ENCODE data around the gene PNPLA2.

Gene PNPLA2

GRCh38 chr11:846496-847098 is 27.9 kb downstream of the PNPLA2 start:
- DNase-seq, result no peak

DNA sequence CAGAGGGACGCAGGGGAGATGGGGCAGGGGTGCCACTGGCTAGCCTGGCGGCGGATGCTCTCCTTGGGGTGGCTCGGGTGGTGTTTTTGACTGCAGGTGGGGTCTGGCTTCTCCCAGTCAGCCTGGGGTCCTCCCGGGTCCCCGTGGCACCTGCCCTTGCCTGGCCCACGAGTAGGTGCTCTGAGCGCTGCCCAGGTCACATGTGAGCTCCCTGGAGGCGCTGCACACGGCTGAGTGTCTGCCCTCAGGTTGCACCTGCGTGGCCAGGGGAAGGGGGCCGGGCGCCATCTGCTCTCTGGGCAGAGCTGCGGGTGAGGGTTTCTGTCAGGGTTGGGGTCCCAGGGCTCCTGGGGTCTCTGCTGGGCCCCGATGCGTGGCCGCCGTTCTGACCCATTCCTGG is 29.2 kb downstream of the PNPLA2 start:
- DNase-seq, result no peak

DNA sequence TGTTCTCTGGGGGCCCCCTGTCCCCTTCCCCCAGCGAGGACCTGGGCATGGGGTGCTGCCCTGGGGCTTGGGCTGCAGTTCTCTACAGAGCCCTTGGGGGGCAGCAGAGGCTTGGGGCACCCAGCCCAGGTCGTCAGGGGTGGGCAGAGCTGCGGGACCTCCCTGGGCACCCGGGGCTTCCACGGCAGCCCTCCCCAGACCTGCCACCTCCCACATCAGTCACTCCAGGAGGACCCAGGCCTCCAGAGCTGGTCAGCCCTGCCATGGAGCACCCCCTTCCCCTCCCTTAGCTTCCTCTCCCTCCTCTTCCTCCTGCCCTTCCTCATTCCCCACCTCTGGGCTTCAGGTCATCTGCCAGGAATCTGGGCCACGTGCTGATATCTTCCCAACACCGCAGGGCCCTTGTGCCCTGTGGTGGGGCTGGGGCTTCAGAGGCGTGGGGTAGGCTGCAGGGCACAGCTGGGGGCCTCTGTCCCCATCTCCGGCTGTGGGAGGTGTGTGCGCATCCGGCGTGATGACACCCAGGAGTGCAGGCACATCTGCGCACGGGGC is 29.7 kb downstream of the PNPLA2 start:
- DNase-seq, result peak; percentile 75

- peak; percentile 67 for DNase-seq
These were observed 30.6 kb downstream of the PNPLA2 start for GRCh38 chr11:849104-849824.

DNA sequence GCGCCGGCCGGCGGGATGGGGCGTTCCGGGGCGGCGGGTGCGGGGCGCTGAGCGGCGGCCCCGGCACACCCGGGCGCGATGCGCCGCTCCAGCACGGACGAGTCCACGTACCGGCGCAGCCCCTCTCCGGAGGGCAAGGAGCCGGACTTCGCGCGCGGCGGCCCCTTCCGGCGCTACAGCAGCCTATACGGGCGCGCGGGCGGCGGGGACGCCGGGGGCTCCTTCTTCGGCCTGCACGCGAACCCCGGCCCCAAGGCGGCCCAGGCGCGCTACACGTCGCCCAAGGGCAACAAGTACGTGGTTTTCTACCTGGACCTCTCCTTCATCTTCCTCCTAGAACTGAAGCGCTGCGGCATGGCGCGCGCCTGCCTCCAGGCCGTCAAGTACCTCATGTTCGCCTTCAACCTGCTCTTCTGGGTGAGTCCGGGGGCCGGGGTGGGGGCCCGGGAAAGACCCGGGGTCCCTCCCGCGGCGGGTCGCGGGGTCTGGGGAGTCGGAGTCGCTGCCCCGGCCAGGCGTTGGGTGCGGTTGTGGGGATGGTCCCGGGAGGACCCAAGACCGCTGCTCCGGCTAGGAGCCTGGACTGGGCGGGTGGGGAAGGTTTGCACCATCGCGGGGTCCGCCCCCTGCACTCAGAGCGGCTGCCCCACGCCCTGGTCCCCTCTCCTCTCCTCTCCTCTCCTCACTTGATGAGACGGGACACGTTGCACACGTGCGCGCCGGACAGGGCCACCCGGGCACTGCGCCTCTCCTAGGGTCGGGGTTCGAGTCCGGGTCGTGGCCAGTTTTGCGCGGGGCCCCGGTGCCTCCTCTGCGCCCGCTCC is 31.4 kb downstream of the PNPLA2 start:
- no peak for DNase-seq

GRCh38 chr11:850775-851763 is 32.4 kb downstream of the PNPLA2 start:
- no peak for DNase-seq

DNA sequence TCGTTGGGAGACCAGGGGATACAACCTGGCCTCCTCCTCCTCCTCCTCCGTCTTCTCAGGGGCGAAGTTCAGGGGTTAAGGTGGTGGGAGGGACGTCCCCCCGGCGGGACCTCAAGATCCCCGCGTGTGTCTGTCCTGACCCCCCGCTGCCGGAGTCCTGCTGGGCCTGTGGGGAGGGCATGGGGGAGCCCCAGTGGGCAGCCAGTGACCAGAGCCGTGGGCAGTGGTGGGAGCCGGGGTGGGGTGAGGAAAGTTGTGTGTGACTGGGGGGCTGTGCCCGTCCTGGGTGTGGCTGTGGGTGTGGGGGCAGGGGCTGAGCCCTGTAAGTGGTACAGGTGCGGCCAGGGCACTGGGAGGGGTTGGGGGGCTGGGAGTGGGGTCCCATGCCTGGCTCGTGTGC is 34.0 kb downstream of the PNPLA2 start:
- no peak for DNase-seq

- no peak for DNase-seq
These were observed 35.2 kb downstream of the PNPLA2 start for GRCh38 chr11:853682-854448.

DNA sequence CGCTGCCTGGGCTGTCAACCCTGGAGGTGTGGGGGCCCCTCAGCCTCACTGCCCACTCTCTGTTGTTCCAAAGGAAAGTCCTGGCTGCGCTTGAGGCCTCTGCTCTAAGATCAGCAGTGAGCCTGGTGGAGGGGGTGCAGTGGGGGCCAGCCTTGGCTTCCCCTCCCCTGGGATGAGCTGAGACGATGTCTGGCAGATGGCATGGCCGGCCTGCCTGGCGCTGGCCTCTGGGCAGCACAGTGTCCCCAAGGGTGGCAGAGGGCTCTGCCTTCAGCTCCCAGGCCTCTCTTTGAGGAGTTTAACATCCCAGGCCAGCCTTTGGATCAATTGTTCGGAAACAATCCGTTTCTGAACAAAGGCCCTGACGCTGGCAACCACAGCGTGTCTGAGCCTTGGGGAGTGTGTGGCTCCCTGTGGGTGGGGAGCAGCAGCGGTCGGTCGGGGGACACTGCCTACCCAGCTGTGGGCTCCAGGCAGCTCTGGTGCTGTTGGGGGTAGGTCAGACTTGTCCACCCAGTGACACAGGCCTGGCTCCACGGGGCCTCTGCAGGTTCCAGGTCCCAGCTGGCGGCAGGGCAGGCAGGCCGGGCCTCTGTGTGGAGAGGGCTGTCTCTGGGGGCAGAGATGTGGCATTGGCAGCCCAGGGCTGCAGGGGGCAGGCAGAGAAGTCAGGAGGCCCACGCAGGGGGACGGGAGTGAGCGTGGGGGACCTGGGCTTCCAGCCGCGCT is 36.1 kb downstream of the PNPLA2 start:
- no peak for DNase-seq

- DNase-seq, result no peak
These were observed 36.6 kb downstream of the PNPLA2 start for GRCh38 chr11:855330-855674.

DNA sequence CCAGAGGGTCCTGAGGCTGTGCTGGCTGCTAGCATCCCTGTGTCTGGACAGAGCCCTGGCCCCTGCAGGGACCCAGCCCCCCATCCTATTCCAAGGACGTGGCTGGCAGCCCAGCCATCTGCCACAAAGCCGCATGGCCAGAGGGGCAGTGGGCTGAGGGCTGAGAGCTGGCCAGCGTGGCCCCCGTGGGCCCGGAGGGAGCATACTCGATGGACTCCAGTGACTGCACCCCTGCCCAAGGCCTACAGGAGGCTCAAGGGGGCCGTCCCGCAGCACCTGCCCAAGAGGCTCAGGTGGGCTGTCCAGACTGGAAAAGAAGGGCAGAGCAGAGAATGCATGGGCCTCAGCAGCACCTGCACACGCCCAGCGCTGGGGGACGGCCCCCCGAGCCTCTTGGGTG is 37.1 kb downstream of the PNPLA2 start:
- DNase-seq, result no peak

DNA sequence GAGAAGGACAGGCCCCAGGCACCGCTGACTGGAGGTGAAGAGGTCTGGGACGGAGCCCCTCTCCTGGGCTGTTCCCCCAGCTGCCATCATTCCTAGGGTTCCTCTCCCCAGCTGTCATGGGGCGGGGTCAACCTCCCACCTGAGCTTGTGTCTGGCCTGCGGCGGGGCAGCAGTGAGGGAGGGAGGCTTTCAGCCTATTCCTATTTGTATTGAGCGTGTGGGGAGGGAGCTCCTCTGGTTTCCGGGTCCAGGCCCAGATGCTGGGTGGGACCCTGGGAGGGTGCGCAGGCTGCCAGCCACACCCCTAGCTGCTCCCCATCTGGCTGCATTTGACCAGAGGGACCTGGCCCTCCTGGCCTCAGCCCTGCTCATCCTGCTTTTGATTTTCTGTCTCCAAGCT is 37.7 kb downstream of the PNPLA2 start:
- DNase-seq, result no peak

- DNase-seq, result no peak
These were observed 39.5 kb downstream of the PNPLA2 start for GRCh38 chr11:858053-858761.

DNA sequence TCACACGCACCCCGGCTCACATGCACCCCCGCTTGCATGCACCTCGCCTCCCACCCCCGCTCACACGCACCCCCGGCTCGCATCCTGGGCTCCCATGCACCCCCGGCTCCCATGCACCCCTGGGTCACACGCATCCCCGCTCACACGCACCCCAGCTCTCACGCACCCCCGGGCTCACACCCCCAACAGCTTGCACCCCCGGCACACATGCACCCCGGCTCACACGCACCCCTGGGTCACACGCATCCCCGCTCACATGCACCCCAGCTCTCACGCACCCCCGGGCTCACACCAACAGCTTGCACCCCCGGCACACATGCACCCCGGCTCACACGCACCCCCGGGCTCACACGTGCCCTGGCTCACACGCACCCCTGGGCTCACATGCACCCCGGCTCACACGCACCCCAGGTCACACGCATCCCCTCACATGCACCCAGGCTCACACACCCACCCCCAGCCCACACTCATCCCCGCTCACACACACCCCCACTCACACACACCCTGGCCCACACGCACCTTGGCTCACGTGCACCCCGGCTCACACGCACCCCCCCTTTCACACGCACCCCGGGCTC is 40.1 kb downstream of the PNPLA2 start:
- no peak for DNase-seq

- DNase-seq, result no peak
These were observed 40.8 kb downstream of the PNPLA2 start for GRCh38 chr11:859394-860131.

- DNase-seq, result no peak
These were observed 41.8 kb downstream of the PNPLA2 start for GRCh38 chr11:860234-861104.

DNA sequence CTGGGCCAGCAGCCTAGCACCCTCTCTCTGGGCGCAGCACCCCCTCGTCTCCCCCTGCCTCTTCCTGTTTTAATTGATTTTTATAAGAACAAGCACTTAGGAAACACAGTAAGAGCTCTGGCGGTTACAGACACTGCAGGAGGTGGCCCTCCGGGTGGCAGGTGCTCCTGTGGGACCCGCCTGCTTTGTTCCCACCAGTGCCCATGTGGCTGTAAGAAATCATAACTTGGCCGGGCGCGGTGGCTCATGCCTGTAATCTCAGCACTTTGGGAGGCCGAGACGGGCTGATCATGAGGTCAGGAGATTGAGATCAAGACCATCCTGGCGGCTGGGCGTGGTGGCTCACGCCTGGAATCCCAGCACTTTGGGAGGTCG is 42.4 kb downstream of the PNPLA2 start:
- DNase-seq, result no peak

DNA sequence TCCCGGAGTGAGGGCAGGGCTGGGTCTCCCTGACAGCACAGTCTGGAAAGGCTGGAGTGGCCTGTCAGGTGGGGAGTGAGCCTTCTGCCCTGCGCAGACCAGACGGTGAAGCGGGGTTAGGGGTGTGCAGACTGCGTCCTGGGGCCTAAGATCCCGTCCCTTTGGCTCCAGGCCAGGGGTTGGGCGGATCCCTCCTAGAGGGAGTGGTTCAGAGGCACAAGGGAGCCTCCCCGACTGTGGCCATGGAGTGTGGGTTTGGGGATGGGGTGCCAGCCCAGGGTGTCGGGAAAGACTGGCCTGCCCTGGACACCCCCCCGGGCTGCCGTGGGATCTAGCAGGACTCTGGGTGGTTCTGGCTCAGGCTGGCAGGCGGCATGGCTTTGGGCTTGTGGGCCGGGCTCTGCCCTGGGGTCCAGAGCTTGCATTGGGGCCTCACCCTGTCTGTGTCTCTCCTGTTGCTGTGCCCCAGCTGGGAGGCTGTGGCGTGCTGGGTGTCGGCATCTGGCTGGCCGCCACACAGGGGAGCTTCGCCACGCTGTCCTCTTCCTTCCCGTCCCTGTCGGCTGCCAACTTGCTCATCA is 43.5 kb downstream of the PNPLA2 start:
- DNase-seq, result no peak
